DMS53 treated with DMSO at 0.1 percent for 48 hours (cell line): Measurements from ENCODE around the gene CFAP206.
"Not testable (repeated sequence)": the region's sequence is repeated elsewhere in the genome, so short reads cannot be mapped to it uniquely, and the experiment has no call there.

Experiments
- DNase-seq: peaks from one replicate; lab custom pipeline; 2025; ENCODE audit not compliant: unreplicated experiment; lab: John Stamatoyannopoulos, UW

Gene CFAP206

DNA sequence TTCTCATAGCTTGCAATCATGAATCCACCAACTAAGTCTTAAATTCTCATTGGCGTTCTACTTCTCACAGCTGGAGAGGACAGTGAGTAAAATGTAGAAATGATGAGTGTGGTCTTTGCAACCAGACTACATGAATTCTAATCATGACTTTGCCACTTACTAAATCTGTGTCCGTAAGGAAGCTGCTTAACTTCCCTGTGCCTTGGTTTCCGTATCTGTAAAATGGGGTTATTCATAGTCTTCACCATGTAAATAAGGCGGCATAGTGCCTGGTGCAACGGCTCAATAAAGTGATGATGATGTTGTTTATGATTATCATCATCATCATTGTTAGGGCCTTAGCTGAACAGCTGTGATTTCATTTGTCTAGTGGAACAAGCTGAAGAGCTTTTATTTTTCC, 12.6 kb downstream of the CFAP206 start:
- no peak for DNase-seq

DNA sequence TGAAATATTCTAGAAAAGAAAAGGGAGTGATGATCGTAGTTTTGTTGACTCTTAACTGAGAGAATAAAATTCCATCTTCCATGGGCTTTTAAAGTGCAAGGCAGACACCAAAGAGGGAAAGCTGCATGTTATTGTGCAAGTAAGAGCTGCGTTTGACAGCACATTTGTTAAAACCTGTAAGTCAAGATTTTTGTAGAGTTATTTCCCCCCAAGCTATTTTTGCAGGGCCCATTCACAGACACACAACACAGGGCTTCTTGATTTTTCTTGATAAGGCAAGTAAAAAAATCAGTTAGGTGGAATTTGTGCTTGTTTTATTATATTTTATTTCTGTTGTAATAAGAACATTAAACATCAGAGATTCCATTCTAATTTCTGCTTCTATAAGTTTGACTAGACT, 13.8 kb downstream of the CFAP206 start:
- DNase-seq: no peak

- DNase-seq: no peak
Measured at GRCh38 chr6:87426789-87427188, 19.0 kb downstream of the CFAP206 start.

DNA sequence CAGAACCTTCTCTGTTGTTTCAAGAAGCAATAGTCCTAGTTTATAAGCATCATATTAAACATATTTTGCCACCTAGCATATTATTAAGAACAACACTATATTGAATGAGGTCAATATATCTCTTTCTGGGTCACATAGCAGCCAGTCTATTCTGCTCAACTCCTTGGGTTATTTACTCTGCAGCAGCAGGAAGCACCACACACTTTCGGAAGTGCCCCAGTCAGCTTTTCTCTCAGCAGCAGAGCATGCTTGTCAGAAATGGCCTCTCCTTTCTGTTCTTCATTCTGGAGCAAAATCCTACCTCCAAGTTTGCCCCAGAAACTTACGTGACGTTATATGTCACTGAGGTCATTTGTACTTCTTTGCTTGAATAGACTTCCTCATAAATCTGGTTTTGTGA, 22.7 kb downstream of the CFAP206 start:
- DNase-seq: no peak

- DNase-seq: no peak
Measured at GRCh38 chr6:87431263-87431662, 23.5 kb downstream of the CFAP206 start.

GRCh38 chr6:87436435-87436834, 28.7 kb downstream of the CFAP206 start:
- DNase-seq: peak; percentile 0

DNA sequence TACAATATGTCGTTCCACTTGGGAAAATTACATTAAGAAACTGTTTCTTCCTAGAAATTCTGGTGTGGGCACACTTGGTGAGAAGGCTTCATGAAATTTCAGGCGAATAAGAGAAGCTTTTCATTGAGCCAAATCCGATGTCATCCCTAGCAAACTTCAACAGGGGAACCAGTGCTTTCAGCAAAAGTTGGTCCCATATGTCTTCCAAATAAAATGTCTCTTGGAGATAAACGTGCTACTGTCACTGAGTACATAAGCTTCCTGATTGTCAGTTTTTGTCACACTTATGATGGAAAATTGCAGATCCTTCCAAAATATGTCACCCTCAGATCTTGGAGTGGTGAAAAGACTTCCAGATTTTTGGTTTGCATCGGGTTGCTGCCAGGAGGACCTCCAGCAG, 33.9 kb downstream of the CFAP206 start:
- no peak for DNase-seq

DNA sequence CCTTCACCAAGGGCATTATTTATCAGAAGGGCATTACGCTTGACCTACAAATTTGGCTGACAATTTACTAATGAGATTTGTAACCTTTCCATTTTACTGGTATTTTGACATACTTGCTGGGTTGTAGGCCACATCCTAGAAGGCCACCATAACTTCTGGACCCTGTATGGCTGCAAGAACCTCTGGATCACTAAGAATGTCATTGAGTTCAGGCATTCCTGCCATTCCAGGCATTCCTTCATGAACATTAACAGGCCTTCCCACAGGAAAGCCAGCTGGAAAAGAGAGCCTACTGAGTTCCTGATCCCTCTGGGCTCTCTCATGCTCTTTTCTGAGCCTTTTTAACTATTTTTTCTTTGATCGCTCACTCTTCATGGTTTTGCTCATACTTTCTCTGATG, 36.6 kb downstream of the CFAP206 start:
- DNase-seq: no peak

- no peak for DNase-seq
Measured at GRCh38 chr6:87465051-87465450, 57.3 kb downstream of the CFAP206 start.

GRCh38 chr6:87472525-87473418, 65.0 kb downstream of the CFAP206 start, which contains the start of gene SLC35A1:
TSS of gene SLC35A1 (plus strand) at chr6:87472974. CDS start at chr6:87473004, 30 bp downstream.
- peak; percentile 52 for DNase-seq

- DNase-seq: no peak
Measured at GRCh38 chr6:87473419-87473903, 65.7 kb downstream of the CFAP206 start.

DNA sequence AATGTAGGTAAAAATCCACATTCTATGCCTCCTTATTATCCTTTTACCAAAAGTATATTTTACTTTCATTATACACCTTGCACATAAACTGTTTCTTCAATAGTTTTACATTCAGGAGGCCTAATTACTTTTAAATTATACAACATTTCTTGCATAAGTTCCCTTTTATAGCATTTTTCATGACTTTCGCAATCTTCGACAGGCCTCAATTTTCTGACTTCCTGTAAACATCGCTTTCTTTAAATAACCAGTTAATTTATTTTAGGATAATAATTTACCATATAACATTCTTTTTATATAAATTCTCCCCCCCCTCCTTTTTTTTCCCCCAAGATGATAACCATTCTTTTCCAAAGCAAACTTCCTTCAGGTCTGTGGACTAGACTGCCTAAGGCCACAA, 74.2 kb downstream of the CFAP206 start:
- DNase-seq: no peak

DNA sequence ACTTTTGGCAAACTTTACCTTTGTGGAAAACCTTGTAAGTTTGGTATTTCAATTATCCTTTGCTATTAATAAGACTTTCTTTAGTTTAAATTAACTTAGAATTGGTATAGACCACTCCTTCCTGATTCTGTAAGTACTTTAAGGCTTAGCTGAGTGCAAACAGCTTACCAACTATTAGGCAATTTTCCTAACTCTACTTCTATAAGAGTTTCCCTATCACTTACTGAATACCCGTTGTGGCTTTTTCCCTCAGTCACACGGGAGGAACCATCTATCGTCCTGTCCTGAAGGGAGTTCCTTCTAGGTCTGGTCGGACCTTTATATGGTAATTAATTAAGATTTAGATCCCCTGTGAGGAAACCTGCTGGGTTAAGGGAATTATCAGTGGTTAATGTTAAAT, 74.6 kb downstream of the CFAP206 start:
- no peak for DNase-seq

GRCh38 chr6:87483929-87484328, 76.2 kb downstream of the CFAP206 start:
- DNase-seq: no peak

DNA sequence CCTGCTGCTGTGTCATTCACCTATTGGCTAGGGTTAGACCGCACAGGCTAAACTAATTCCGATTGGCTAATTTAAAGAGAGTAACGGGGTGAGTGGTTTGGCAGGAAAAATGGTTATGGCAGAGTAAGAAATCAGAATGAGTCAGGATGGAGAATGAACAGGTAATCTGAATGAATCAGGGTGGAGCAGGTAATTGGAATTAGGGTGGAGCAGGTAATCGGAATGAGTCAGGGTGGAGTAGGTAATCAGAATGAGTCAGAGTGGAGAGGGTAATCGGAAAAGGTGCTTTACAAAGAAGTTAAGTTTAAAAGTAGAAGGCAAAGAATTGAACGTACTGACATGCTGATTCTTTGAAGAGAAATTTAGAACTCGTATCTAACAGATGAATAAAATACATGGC, 76.7 kb downstream of the CFAP206 start:
- DNase-seq: no peak

GRCh38 chr6:87487555-87487954, 79.8 kb downstream of the CFAP206 start:
- DNase-seq: no peak

DNA sequence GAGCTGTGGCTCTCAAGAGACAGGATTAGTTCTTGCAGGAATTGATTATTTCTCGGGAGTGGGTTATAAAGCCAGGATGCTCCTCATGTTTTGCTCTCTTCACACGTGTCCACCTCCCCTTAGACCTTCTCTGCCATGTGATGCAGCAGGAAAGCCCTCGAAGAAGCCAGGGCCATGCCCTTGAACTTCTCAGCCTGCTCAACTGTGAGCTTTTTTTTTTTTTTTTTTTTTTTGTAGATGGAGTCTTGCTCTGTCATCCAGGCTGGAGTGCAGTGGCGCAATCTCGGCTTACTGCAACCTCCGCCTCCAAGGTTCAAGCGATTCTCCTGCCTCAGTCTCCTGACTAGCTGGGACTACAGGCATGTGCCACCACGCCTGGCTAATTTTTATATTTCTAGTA, 81.6 kb downstream of the CFAP206 start:
- DNase-seq: not testable (repeated sequence)

GRCh38 chr6:87494761-87495422, 87.1 kb downstream of the CFAP206 start:
- DNase-seq: no peak

DNA sequence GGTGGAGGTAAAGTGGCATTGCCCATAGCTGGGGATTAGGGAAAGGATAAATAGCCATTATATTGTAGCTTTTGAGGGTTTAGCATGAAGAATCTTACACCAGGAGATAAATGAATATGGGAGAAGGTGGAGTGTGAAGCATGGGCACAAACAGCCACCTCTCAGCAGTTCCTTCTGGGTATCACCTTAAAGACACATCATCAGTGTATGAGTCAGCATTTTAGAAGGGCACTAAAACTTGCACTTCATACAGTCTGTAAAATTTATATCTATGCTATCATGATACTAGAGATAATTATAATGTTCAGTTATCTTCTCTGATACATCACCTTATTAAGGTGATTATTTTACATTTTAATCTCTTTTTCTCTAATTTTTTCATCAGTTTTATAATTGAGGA, 90.3 kb downstream of the CFAP206 start:
- DNase-seq: no peak

DNA sequence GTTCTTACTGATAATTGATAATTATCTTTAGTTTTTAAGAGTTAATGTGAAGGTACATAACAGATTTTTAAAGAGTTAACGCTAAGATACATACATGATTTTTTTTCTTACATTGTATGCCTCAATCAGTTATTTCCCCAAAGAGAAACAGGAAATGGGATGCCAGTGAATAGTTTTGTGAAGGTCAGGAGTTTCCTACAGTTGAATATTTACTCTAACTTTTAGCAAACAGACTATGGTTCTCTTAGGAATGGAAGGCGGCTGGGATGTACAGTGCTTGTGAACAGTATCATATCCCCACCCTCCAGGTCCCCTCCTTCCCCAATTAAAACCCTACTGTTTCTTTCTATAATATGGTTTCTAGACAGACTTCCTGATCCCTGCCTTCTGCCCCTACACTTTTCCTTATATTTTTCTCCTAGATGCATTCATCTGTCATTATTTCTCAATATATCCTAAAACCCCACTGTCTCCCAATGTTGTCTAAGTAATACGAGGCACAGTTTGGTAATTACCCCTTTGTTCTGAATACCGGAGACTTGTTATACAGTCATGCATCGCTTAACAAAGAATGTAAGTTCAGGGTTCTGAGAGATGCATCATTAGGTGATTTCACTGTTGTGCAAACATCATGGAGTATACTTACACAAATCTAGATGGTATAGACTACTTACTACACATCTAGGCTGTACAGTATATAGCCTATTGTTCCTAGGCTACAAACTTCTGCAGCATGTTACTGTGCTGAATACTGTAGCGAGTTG, 94.2 kb downstream of the CFAP206 start:
- DNase-seq: no peak

- no peak for DNase-seq
Measured at GRCh38 chr6:87504441-87504840, 96.7 kb downstream of the CFAP206 start.
